H9 (cell line): ENCODE data around the gene CYBC1. TPM values are rescaled to one million over a fixed set of nuclear protein-coding genes. Genes with fewer than 3 reads are reported as not detected.

Source experiments
- DNase-seq: peaks from one replicate; pipeline ENCODE4 v3.0.0-alpha.2; 2017
- H2AFZ ChIP-seq: one replicate; pipeline ENCODE4 v1.6.1; 2013; ENCODE audit warnings: mild to moderate bottlenecking, low read length, control low read depth, moderate library complexity
- H2AK5ac ChIP-seq: 2 replicates; pipeline ENCODE4 v1.6.1; 2013; ENCODE audit warnings: low read length, control low read depth, mixed read lengths; ENCODE audit not compliant: insufficient read length
- H2BK120ac ChIP-seq: one replicate; pipeline ENCODE4 v1.6.1; 2013; ENCODE audit warnings: low read depth, mild to moderate bottlenecking, low read length, control low read depth, inconsistent platforms; ENCODE audit not compliant: poor library complexity, severe bottlenecking
- H2BK12ac ChIP-seq: 2 replicates; pipeline ENCODE4 v1.6.1; 2013; ENCODE audit warnings: low read length, control low read depth, mixed read lengths, low read depth; ENCODE audit not compliant: insufficient read length
- H2BK15ac ChIP-seq: 2 replicates; pipeline ENCODE4 v1.6.1; 2013; ENCODE audit warnings: low read depth, low read length, control low read depth
- H2BK20ac ChIP-seq: one replicate; pipeline ENCODE4 v1.6.1; 2013; ENCODE audit warnings: low read depth, mild to moderate bottlenecking, low read length, control low read depth, inconsistent platforms; ENCODE audit not compliant: poor library complexity, severe bottlenecking
- H2BK5ac ChIP-seq: 2 replicates; pipeline ENCODE4 v1.6.1; 2013; ENCODE audit warnings: low read length, control low read depth, mixed read lengths; ENCODE audit not compliant: insufficient read length
- H3K14ac ChIP-seq: 2 replicates; pipeline ENCODE4 v1.6.1; 2013; ENCODE audit warnings: low read length, control low read depth; ENCODE audit not compliant: insufficient read depth
- H3K18ac ChIP-seq: 2 replicates; pipeline ENCODE4 v1.6.1; 2013; ENCODE audit warnings: low read depth, mild to moderate bottlenecking, mixed read lengths, low read length, control low read depth; ENCODE audit not compliant: insufficient read length
- H3K23ac ChIP-seq: 2 replicates; pipeline ENCODE4 v1.6.1; 2013; ENCODE audit warnings: low read length, control low read depth, mixed read lengths, low read depth; ENCODE audit not compliant: insufficient read length
- H3K23me2 ChIP-seq: 2 replicates; pipeline ENCODE4 v1.6.1; 2013; ENCODE audit warnings: low read depth, mild to moderate bottlenecking, mixed read lengths, low read length, control low read depth; ENCODE audit not compliant: insufficient read length, poor library complexity, severe bottlenecking
- H3K27ac ChIP-seq: 2 replicates; pipeline ENCODE4 v1.5.1; 2013; ENCODE audit warnings: low read length, control low read depth, mixed read lengths, low read depth; ENCODE audit not compliant: insufficient read length
- H3K27me3 ChIP-seq: 2 replicates; pipeline ENCODE4 v1.6.1; 2013; ENCODE audit warnings: low read length, control low read depth, inconsistent platforms; ENCODE audit not compliant: insufficient read depth
- H3K4ac ChIP-seq: 2 replicates; pipeline ENCODE4 v1.6.1; 2013; ENCODE audit warnings: low read depth, mild to moderate bottlenecking, control low read depth, inconsistent platforms, low read length, moderate library complexity
- H3K4me1 ChIP-seq: 2 replicates; pipeline ENCODE4 v1.6.1; 2013; ENCODE audit warnings: low read length, control low read depth, inconsistent platforms; ENCODE audit not compliant: insufficient read depth
- H3K4me2 ChIP-seq: 2 replicates; pipeline ENCODE4 v1.6.1; 2013; ENCODE audit warnings: low read length, control low read depth, mixed read lengths; ENCODE audit not compliant: insufficient read length, insufficient read depth
- H3K56ac ChIP-seq: 2 replicates; pipeline ENCODE4 v1.6.1; 2013; ENCODE audit warnings: low read depth, mild to moderate bottlenecking, mixed read lengths, low read length, control low read depth; ENCODE audit not compliant: insufficient read length
- H3K79me1 ChIP-seq: 2 replicates; pipeline ENCODE4 v1.6.1; 2013; ENCODE audit warnings: low read depth, mild to moderate bottlenecking, moderate library complexity, low read length, control low read depth, inconsistent platforms; ENCODE audit not compliant: insufficient read depth, poor library complexity, severe bottlenecking
- H3K79me2 ChIP-seq: 2 replicates; pipeline ENCODE4 v1.6.1; 2013; ENCODE audit warnings: low read length, control low read depth, inconsistent platforms; ENCODE audit not compliant: insufficient read depth
- H3K9ac ChIP-seq: 2 replicates; pipeline ENCODE4 v1.6.1; 2013; ENCODE audit warnings: low read length, control low read depth, mixed read lengths; ENCODE audit not compliant: insufficient read length; ENCODE audit errors: extremely low read depth
- H3K9me3 ChIP-seq: one replicate; pipeline ENCODE4 v1.6.1; 2013; ENCODE audit warnings: low read depth, low read length, inconsistent platforms; ENCODE audit not compliant: control insufficient read depth
- H3T11ph ChIP-seq: one replicate; pipeline ENCODE4 v1.6.1; 2013; ENCODE audit warnings: mild to moderate bottlenecking, low read length, control low read depth, inconsistent platforms
- H4K20me1 ChIP-seq: one replicate; pipeline ENCODE4 v1.6.1; 2013; ENCODE audit not compliant: control insufficient read depth, insufficient read length, insufficient read depth
- H4K5ac ChIP-seq: 2 replicates; pipeline ENCODE4 v1.6.1; 2013; ENCODE audit warnings: low read depth, mild to moderate bottlenecking, mixed read lengths, low read length, control low read depth; ENCODE audit not compliant: insufficient read length
- H4K8ac ChIP-seq: replicated peaks from 2 replicates; pipeline ENCODE4 v1.6.1; 2013; ENCODE audit warnings: low read length, control low read depth, mixed read lengths, low read depth; ENCODE audit not compliant: insufficient read length
- H4K91ac ChIP-seq: 2 replicates; pipeline ENCODE4 v1.6.1; 2013; ENCODE audit warnings: low read depth, mild to moderate bottlenecking, moderate library complexity, mixed read lengths, low read length, control low read depth; ENCODE audit not compliant: insufficient read length
- H3K27ac Mint-ChIP-seq, 3 experiments: 2 replicates in 2 of 3; 3 replicates in 1 of 3; pipeline ENCODE4 v1.8.0; 2020 to 2021; ENCODE audit warnings: mixed read lengths in 3 of 3, mild to moderate bottlenecking in 1 of 3, moderate library complexity in 1 of 3
- H3K27me3 Mint-ChIP-seq: 2 replicates; pipeline ENCODE4 v1.8.0; 2021; ENCODE audit warnings: low read depth, mild to moderate bottlenecking, moderate library complexity, mixed read lengths
- H3K36me3 Mint-ChIP-seq, 3 experiments: 2 replicates in 2 of 3; 3 replicates in 1 of 3; pipeline ENCODE4 v1.8.0; 2020 to 2021; ENCODE audit warnings: low read depth in 3 of 3, mixed read lengths in 3 of 3; ENCODE audit not compliant: insufficient read depth in 1 of 3
- H3K4me1 Mint-ChIP-seq, 2 experiments: 2 replicates each; pipeline ENCODE4 v1.8.0; 2020; ENCODE audit warnings: mixed read lengths in 2 of 2
- H3K4me3 Mint-ChIP-seq, 2 experiments: 2 replicates in 1 of 2; 3 replicates in 1 of 2; pipeline ENCODE4 v1.8.0; 2020 to 2021; ENCODE audit warnings: mild to moderate bottlenecking in 2 of 2, mixed read lengths in 2 of 2, moderate library complexity in 1 of 2
- H3K9me3 Mint-ChIP-seq, 2 experiments: 2 replicates in 1 of 2; 3 replicates in 1 of 2; pipeline ENCODE4 v1.8.0; 2020; ENCODE audit warnings: mild to moderate bottlenecking in 2 of 2, mixed read lengths in 2 of 2, moderate library complexity in 1 of 2
- WGBS: extraction: QIAGEN DNeasy Blood & Tissue Kit; methylation state at CpG from one replicate; pipeline ENCODE4 v1.1.7; 2013; ENCODE audit warnings: missing lambda C conversion rate, low lambda C conversion rate, mixed read lengths; ENCODE audit not compliant: insufficient read length; ENCODE audit errors: extremely low coverage; 5-methylcytosine and 5-hydroxymethylcytosine counted together
- total RNA-seq: library from RNA; stranded (reverse); gene quantifications from 2 replicates; pipeline ENCODE4 v1.2.1, GENCODE V29; 2021
- TF ChIP-seq, protein P1 (sequence below): fragments of 200-600 bp; sonication (generic); conservative IDR thresholded peaks from 3 replicates; pipeline ENCODE4 v1.8.0; 2021; ENCODE audit warnings: antibody characterized with exemption, mild to moderate bottlenecking

CYBC1 gene
- total RNA-seq, 1 experiment from 2014 or later, result 81.7 TPM

- no peak overlapping the region for H3K4me2 ChIP-seq
- no peak overlapping the region for H3K56ac ChIP-seq
- no peaks in the 10 kb centered on the region for H3K27me3 ChIP-seq
- no peak overlapping the region for H4K5ac ChIP-seq
- H3K14ac ChIP-seq, result no peak overlapping the region
- H3K23me2 ChIP-seq, result no peaks in the 10 kb centered on the region
- no peak overlapping the region for H4K91ac ChIP-seq
- DNase-seq, result no peak
- H3K4me1 ChIP-seq, result no peaks in the 10 kb centered on the region; the same call in 1 of the 2 replicates
- H3K9me3 Mint-ChIP-seq, result no peaks in the 10 kb centered on the region; a peak in 1 of 5 replicates
- peaks cover 6 to 26% (median 23%) of the 10 kb centered on the region in 3 experiments for H3K36me3 Mint-ChIP-seq
- no peak overlapping the region for H3K18ac ChIP-seq
- H3K9me3 ChIP-seq, result no peaks in the 10 kb centered on the region
- H3K4ac ChIP-seq, result no peak overlapping the region
- no peaks in the 10 kb centered on the region for H4K20me1 ChIP-seq
- H2BK15ac ChIP-seq, result no peak overlapping the region
- no peak overlapping the region for H3T11ph ChIP-seq
- no peak overlapping the region for H3K9ac ChIP-seq
- H2BK20ac ChIP-seq, result no peak overlapping the region
- WGBS, result no CpG with 5 or more reads among the region's 15 CpGs
- H3K4me1 Mint-ChIP-seq, result peaks cover 5 to 22% of the 10 kb centered on the region in 2 experiments
- no peak overlapping the region for H2AFZ ChIP-seq
- no peak overlapping the region for H3K23ac ChIP-seq
- no peak overlapping the region for H4K8ac ChIP-seq
- H2BK5ac ChIP-seq, result no peak overlapping the region
- no peak overlapping the region for H2AK5ac ChIP-seq
- H3K27ac Mint-ChIP-seq, result peak overlapping the region in 2 of 3 experiments; percentile 52 to 76; a peak in 2 of 7 replicates
- H3K27me3 Mint-ChIP-seq, result no peaks in the 10 kb centered on the region
- no peak overlapping the region for H2BK120ac ChIP-seq
- no peak overlapping the region for H3K4me3 Mint-ChIP-seq
- no peak overlapping the region for H3K27ac ChIP-seq
- TF ChIP-seq, protein P1, sequence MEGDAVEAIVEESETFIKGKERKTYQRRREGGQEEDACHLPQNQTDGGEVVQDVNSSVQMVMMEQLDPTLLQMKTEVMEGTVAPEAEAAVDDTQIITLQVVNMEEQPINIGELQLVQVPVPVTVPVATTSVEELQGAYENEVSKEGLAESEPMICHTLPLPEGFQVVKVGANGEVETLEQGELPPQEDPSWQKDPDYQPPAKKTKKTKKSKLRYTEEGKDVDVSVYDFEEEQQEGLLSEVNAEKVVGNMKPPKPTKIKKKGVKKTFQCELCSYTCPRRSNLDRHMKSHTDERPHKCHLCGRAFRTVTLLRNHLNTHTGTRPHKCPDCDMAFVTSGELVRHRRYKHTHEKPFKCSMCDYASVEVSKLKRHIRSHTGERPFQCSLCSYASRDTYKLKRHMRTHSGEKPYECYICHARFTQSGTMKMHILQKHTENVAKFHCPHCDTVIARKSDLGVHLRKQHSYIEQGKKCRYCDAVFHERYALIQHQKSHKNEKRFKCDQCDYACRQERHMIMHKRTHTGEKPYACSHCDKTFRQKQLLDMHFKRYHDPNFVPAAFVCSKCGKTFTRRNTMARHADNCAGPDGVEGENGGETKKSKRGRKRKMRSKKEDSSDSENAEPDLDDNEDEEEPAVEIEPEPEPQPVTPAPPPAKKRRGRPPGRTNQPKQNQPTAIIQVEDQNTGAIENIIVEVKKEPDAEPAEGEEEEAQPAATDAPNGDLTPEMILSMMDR, result no peak
- no peaks in the 10 kb centered on the region for H3K79me2 ChIP-seq
- no peak overlapping the region for H2BK12ac ChIP-seq
- no peaks in the 10 kb centered on the region for H3K79me1 ChIP-seq
Observed at GRCh38 chr17:82446124-82446523, 4.4 kb downstream of the CYBC1 start.
